HEK293 (cell line): Measurements from ENCODE around the gene TEDDM1.

ENCODE experiments used
- CTCF ChIP-seq: fragments of 450-650 bp; formaldehyde crosslinking; IDR thresholded peaks from 2 replicates; pipeline ENCODE4 v1.5.1; 2016; ENCODE audit warnings: missing biosample characterization, missing genetic modification characterization
- KLF8 ChIP-seq: fragments of 450-650 bp; formaldehyde crosslinking; IDR thresholded peaks from 2 replicates; pipeline ENCODE4 v1.5.1; 2016; ENCODE audit warnings: missing biosample characterization, missing genetic modification characterization
- MYNN ChIP-seq: fragments of 450-650 bp; formaldehyde crosslinking; IDR thresholded peaks from 2 replicates; pipeline ENCODE4 v1.5.1; 2016; ENCODE audit warnings: missing biosample characterization, missing genetic modification characterization, borderline replicate concordance
- SP2 ChIP-seq: fragments of 450-650 bp; formaldehyde crosslinking; IDR thresholded peaks from 2 replicates; pipeline ENCODE4 v1.5.1; 2016; ENCODE audit warnings: missing biosample characterization, missing genetic modification characterization
- TCF7L2 ChIP-seq: IDR thresholded peaks from 2 replicates; pipeline ENCODE4 v1.6.1; 2011; ENCODE audit warnings: low read depth, mild to moderate bottlenecking, inconsistent platforms, low read length, moderate library complexity, borderline replicate concordance
- ZNF211 ChIP-seq: fragments of 450-650 bp; formaldehyde crosslinking; IDR thresholded peaks from 2 replicates; pipeline ENCODE4 v1.5.1; 2016; ENCODE audit warnings: low read depth, missing biosample characterization, missing genetic modification characterization
- ZNF354C ChIP-seq: fragments of 450-650 bp; formaldehyde crosslinking; IDR thresholded peaks from 2 replicates; pipeline ENCODE4 v1.5.1; 2016; ENCODE audit warnings: missing biosample characterization, missing genetic modification characterization, low read depth, borderline replicate concordance
- ZNF398 ChIP-seq: fragments of 450-650 bp; formaldehyde crosslinking; IDR thresholded peaks from 2 replicates; pipeline ENCODE4 v1.5.1; 2017; ENCODE audit warnings: missing biosample characterization, missing genetic modification characterization
- ZNF621 ChIP-seq: fragments of 450-650 bp; formaldehyde crosslinking; IDR thresholded peaks from 2 replicates; pipeline ENCODE4 v1.5.1; 2017; ENCODE audit warnings: missing biosample characterization, missing genetic modification characterization
- ZNF830 ChIP-seq: fragments of 450-650 bp; IDR thresholded peaks from 2 replicates; pipeline ENCODE4 v1.5.0; 2018; ENCODE audit warnings: missing biosample characterization, missing genetic modification characterization, low read depth, mild to moderate bottlenecking, moderate library complexity

- no peak for TF ChIP-seq CTCF
- TF ChIP-seq TCF7L2 = no peak
- no peak for TF ChIP-seq KLF8 (tag by site-specific recombination)
- TF ChIP-seq ZNF621 (tag by site-specific recombination) = no peak
- no peak for TF ChIP-seq ZNF398 (tag by site-specific recombination)
- no peak for TF ChIP-seq SP2 (tag by site-specific recombination)
- no peak for TF ChIP-seq MYNN (tag by site-specific recombination)
- no peak for TF ChIP-seq ZNF354C (tag by site-specific recombination)
- no peak for TF ChIP-seq ZNF211 (tag by site-specific recombination)
- no peak for TF ChIP-seq ZNF830 (tag by site-specific recombination)
These were observed 13.5 kb upstream of the TEDDM1 start for GRCh38 chr1:182413969-182414368.
